GM19372 (cell line): Measurements from ENCODE around the gene HOXD3.

Source experiments
- ATAC-seq: cut with Tn5 transposase; IDR thresholded peaks from one replicate; pipeline ENCODE4 v1.9.1; 2021; ENCODE audit warnings: mild to moderate bottlenecking, low read depth, moderate library complexity; ENCODE audit not compliant: unreplicated experiment

The HOXD3 gene

DNA sequence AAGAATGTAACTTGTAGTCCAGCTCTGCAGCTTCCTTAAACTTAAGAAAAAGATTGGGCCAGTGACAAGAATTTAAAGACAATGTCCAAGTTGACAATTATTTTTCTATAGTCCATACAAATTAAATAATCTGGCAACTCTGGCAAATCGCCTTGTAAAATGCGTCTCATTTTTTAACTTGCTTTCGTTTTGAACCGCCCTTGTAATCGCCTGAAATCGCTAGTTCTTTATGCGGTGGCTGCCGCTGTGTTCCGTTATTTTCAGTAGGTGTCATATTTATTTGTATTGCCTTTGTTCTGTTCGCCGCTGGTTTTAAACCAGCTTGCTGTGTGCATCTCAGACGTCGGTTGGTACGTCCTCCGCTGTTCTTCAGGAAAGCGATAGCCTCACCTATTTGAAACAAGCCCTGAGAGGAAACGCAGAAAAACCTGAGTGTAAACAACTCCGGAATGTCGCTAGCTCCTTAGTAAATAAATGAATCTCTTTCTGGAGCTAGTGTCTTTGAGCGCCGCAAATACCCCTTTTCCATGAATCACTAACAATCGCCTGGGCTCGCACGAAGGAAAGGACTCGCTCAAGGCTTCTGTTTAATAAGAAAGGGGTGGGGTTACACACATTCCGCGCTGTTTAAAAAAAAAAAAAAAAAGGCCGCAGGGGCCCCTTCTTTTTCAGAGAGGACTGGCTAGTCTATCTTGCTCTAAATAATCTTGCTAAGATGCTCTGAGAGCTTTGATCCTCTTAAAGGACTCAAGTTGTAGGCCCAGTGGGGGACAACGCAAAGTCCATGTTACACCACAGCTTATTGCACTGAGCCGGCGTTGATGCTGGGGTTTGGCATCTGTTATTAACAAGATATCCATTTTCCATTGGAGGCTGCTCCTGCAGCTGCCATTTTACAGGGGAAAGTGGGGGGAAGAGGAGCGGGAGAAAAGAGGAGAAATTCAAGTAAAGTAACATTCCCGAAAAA lies 24.6 kb upstream of the HOXD3 start:
- no peak for ATAC-seq

DNA sequence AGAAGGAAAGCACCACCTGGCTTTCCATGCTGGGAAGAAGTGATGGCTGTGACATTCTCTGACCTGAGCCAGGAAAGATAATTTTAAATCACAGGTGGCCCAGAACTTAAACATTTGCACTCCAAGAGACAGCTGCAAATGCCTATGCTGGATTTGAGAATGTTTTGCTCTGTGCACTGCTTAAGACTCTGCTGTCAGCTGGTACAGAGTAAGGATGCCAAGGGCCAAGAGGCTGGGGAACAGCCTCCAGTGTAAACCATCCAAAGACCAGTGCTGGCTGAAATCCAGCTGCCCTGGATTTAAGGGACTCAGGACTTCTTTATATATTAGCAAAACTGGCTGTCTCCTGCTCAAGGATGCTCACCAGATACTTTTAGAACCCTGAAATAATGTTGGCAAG lies 23.7 kb upstream of the HOXD3 start:
- ATAC-seq, result no peak

- no peak for ATAC-seq
These were observed 23.1 kb upstream of the HOXD3 start for GRCh38 chr2:176134035-176134434.

- ATAC-seq, result no peak
These were observed 22.1 kb upstream of the HOXD3 start for GRCh38 chr2:176135035-176135440.

DNA sequence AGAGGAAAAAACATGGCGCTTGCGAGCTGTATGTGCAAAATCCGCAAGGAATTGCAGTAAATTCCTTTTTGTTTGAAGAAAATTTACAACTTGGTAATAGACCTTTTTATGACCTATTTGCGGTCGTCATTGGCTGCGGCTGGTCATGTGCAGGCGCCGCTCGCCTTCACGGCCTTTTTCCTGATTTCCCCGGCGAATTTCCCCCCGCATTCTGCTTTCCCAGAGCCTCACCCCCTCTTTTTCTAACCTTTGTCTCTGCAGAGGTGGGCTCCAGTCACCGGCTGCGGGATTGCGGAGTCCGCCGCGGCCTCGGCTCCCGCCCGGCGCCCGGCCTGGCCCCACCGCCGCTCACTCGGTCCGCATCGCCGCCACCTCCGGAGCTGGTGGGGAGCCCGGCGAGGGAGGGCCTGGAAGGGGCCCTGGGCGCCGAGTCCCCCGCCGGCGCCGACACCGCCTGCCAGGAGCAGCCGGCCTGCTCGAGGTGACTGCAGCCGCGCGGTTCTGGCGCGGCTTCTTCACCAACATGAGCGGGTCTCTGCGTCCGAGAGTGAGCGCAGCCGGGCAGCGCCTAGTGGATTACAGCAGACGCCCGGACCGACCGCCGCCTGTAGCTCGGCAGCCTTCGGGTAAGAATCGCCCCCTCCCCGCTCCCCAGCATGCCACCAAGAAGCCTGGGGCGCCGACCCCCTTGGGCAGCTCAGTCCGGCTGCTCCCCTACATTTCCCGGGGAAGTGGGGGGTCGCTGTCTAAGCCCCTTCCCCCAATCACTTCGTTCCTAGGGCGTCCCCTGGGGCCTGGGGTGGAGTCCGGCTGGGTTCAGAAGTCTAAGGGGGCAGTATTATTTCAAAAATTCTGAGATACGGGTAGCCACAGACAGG lies 20.5 kb upstream of the HOXD3 start:
- no peak for ATAC-seq

DNA sequence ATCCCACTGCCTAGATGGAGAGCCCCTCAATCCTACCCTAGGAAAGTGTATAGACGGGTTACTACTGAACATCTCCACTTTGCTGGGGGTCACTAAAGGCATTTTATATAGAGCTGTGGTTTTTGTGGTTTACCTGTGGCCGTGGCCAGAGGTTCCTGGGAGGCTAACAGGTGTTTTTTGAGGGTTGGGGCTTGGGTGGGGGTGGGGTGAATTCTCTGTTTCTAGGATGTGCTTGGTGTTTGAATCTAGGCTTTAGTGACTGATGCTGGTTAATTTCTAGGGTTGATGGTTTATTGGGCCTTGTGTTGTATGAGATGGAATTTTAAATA lies 19.9 kb upstream of the HOXD3 start:
- ATAC-seq, result no peak

- no peak for ATAC-seq
These were observed 19.2 kb upstream of the HOXD3 start for GRCh38 chr2:176137906-176138305.

DNA sequence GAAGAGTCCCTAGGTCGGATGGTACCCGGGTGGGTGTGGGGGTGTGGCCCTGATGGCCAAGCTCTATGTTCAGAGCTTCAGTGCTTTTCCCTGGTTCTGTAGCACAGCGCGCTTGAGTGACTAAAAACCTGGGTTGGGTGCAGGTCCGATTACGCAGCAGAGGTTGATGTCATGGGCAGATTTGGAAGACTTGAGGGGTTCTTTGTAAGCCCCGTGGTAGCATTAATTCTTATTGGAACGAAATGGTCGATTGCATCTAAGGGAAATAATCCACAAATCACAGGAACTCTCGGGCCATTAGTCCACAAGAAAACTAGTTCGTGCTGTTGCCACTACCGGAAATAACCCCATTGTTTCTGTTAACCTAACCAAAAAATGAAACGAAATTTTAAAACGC lies 18.6 kb upstream of the HOXD3 start:
- ATAC-seq, result no peak

GRCh38 chr2:176138923-176139660 lies 18.0 kb upstream of the HOXD3 start:
- ATAC-seq, result no peak

- no peak for ATAC-seq
These were observed 17.2 kb upstream of the HOXD3 start for GRCh38 chr2:176139661-176140512.

- ATAC-seq, result peak; percentile 95
These were observed 16.4 kb upstream of the HOXD3 start for GRCh38 chr2:176140513-176141317.

- no peak for ATAC-seq
These were observed 14.8 kb upstream of the HOXD3 start for GRCh38 chr2:176142281-176142680.

GRCh38 chr2:176145085-176145969 lies 11.8 kb upstream of the HOXD3 start:
- ATAC-seq, result no peak

DNA sequence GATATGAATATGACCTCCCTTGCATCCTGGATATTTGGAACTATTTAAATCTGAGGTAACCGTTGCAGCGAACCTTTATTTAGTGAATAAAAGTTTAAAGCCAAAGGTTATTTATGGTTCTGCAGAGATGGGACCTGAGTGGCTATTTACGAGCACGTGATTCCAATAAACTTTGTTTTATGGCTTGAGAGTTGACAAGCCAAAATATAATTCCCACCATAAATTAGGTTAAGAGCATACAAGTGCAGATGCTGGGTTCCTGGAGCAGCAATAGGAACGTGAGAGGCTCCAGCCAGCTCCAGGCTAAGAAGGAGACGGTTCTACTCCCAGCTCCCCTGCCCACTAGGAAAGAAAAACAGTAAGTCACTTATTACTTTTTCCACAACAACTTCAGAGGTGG lies 11.0 kb upstream of the HOXD3 start:
- no peak for ATAC-seq

DNA sequence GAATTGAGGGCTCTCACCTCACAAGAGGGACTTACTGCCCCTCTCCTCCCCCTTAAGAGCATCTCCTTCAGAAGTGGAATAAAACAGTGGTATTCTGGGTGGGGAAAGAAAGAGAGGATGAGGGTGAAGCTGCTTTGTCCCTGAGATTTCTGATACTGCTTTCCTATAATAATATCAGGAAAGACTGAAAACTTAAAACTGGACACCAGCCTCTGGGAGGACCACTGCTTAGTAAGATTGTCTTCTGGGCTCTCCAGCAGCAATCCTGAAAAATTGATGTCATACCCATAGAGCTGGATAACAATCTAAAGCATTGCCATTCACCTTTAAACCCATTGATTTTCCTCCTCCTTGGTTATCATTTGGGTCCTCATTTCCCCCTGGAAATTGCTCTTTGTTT lies 10.5 kb upstream of the HOXD3 start:
- ATAC-seq, result no peak

- no peak for ATAC-seq
These were observed 9.8 kb upstream of the HOXD3 start for GRCh38 chr2:176147210-176147799.

DNA sequence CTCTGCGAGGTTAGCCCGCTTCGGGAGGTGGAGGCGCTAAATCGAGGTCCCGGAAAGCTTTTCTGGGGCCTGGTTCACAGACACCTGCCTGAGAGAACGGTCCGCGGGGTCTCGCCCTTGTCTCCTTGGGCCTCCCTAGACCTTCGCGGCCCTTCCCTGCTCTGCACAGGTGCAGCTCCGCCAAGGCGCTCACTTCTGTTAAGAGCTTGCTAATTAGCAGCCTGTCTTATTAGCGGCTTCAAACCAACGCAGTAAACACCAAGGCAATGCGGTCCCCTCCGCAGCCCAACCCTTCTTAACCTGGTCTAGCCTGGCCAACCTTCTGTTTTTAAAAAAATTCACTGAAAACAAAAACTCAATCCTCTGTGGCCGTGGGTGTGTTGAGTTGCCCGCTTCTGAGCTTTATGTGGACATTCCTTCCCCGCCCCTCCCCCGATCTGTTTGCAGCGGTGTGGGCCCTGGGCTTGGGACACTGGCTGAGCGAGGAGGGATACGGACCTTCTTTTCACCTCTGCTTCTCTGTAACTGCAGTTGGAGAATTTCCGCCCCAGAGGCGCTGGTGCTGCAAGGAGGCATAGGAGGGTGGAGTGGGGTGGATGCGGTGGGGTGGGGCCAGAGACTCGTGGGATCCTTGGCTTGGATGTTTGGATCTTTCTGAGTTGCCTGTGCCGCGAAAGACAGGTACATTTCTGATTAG lies 9.2 kb upstream of the HOXD3 start:
- ATAC-seq, result no peak
